HAP-1 (cell line): ENCODE results near the gene CTSW.
A peak's percentile ranks its signal among the peaks of the same experiment; 100 is the strongest.
"Not testable (repeated sequence)": the region's sequence is repeated elsewhere in the genome, so short reads cannot be mapped to it uniquely, and the experiment has no call there.

ENCODE experiments used
- DNase-seq, 2 experiments: peaks; one replicate each; pipeline ENCODE4 v3.0.0-alpha.2; 2016 to 2020; ENCODE audit warnings: low spot score in 2 of 2
- H3K27me3 ChIP-seq: fragments of 250-450 bp; sonication (Bioruptor Pico); 2 replicates; pipeline ENCODE4 v1.5.1; 2020; ENCODE audit warnings: low read depth, mild to moderate bottlenecking, moderate library complexity
- H3K36me3 ChIP-seq: fragments of 250-450 bp; sonication (Bioruptor Pico); replicated peaks from 2 replicates; pipeline ENCODE4 v1.5.1; 2020; ENCODE audit warnings: mild to moderate bottlenecking
- H3K4me1 ChIP-seq: fragments of 250-450 bp; sonication (Bioruptor Pico); 2 replicates; pipeline ENCODE4 v1.5.1; 2020; ENCODE audit warnings: mild to moderate bottlenecking
- H3K4me3 ChIP-seq: fragments of 250-450 bp; sonication (Bioruptor Pico); 2 replicates; pipeline ENCODE4 v1.5.1; 2020; ENCODE audit warnings: mild to moderate bottlenecking, moderate library complexity
- H3K9me3 ChIP-seq: fragments of 250-450 bp; sonication (Bioruptor Pico); 2 replicates; pipeline ENCODE4 v1.5.1; 2020; ENCODE audit warnings: mild to moderate bottlenecking, moderate library complexity
- in situ Hi-C: fragments of 300-500 bp; cut with MboI; formaldehyde crosslinking; loops from 3 replicates; pipeline ENCODE4 v1.14.3; 2020; ENCODE audit warnings: low sequenced_read_pairs, inconsistent platforms, mixed read lengths

The CTSW gene, protein sequence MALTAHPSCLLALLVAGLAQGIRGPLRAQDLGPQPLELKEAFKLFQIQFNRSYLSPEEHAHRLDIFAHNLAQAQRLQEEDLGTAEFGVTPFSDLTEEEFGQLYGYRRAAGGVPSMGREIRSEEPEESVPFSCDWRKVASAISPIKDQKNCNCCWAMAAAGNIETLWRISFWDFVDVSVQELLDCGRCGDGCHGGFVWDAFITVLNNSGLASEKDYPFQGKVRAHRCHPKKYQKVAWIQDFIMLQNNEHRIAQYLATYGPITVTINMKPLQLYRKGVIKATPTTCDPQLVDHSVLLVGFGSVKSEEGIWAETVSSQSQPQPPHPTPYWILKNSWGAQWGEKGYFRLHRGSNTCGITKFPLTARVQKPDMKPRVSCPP

DNA sequence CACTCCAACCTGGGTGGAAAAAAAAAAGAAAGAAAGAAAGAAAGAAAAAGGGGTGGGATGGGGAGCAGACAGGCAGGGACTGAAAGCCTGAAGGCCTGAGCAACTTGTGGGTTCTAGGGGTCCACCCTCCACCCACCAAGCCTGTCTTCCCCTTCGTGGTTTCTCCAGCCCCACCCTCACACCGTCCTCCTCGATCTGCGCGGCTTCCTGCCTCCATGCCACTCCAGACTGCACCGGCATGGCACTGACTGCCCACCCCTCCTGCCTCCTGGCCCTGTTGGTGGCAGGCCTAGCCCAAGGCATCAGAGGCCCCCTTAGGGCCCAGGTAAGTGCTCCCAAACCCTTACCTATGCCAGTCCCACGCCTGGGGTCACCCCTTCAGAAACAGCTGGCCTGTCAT is at the start of gene CTSW:
TSS of gene CTSW (plus strand) at position 221 of the 400 bp plus-strand sequence. CDS start at position 239, 18 bp downstream.
- Histone ChIP-seq H3K27me3 (no peaks in the 10 kb centered on the region), H3K9me3 (no peaks in the 10 kb centered on the region), H3K4me1 (no peaks in the 10 kb centered on the region), H3K36me3 (peaks cover 26% of the 10 kb centered on the region), H3K4me3 (no peak within 1 kb of the TSS)
- in situ Hi-C loops: loop anchor here (5.0 kb wide), 1 partner anchor 108 kb away; no protein-coding TSS in a partner anchor
- DNase-seq: no peak

DNA sequence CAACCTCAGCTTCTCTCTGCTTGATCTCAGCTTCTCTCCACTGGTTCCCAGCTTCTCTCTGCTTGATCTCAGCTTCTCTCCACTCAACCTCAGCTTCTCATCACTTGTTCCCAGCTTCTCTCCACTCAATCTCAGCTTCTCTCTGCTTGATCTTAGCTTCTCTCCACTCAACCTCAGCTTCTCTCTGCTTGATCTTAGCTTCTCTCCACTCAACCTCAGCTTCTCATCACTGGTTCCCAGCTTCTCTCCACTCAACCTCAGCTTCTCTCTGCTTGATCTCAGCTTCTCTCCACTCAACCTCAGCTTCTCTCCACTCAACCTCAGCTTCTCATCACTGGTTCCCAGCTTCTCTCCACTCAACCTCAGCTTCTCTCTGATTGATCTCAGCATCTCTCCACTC is 47.4 kb upstream of the CTSW start:
- H3K36me3 ChIP-seq, in situ Hi-C loops, H3K9me3 ChIP-seq, H3K27me3 ChIP-seq, DNase-seq, H3K4me3 ChIP-seq: not testable (repeated sequence)
- peaks cover 12% of the 10 kb centered on the region for H3K4me1 ChIP-seq

DNA sequence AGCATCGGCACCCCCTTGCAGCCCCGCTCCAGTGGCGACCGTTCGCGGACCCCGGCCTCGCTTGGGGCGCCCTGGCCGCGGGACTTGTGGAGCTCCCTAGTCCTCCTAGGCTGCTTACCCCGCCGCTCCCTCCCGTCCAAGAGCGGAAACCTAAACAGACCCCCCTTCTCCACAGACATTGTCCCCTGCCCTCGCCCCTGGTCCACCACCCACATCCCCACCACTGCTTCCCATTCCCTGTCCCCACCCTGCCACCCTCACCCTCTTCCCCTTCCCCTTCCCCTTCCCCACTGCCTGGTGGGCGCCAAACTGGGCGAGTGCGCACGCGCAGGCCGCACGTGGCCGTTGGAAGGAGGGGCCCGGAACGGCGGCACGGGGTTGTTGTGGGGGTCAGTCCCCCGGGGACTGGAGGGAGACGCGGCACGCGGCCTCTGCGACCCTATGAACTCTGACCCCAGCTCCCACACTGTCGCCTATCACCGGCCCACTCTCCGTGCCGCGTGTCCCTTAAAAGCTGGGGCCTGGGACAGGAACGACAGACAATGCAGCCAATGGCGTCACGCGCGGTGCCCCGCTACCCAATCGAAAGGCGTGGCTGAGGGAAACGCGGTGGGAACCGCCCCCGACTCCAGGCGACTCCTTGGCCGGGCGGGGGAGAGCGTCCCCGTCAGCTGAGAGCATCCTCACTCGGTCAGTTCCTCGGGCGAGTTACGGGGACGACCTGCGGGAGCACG is 46.2 kb upstream of the CTSW start, which contains the start of gene SNX32:
TSS of gene SNX32 (plus strand) at position 667 of the 734 bp plus-strand sequence. CDS start 103 bp downstream, outside the sequence.
- peaks cover 12% of the 10 kb centered on the region for H3K4me1 ChIP-seq
- DNase-seq: peak; percentile 89 to 97
- H3K27me3 ChIP-seq: peaks cover 9% of the 10 kb centered on the region
- peaks cover 3% of the 10 kb centered on the region; the same call in 1 of the 2 replicates for H3K9me3 ChIP-seq
- H3K4me3 ChIP-seq: peak within 1 kb of the TSS; percentile 42
- in situ Hi-C loops: no loop called here
- no peaks in the 10 kb centered on the region for H3K36me3 ChIP-seq

- H3K4me3 ChIP-seq: peak overlapping the region; percentile 42
- H3K9me3 ChIP-seq: peaks cover 3% of the 10 kb centered on the region; the same call in 1 of the 2 replicates
- in situ Hi-C loops: no loop called here
Measured at GRCh38 chr11:65834202-65834601, 45.4 kb upstream of the CTSW start.

GRCh38 chr11:65842144-65842543 is 37.5 kb upstream of the CTSW start:
- no peaks in the 10 kb centered on the region for H3K4me1 ChIP-seq
- no peak for DNase-seq
- H3K36me3 ChIP-seq: no peaks in the 10 kb centered on the region
- in situ Hi-C loops: no loop called here
- no peak overlapping the region for H3K4me3 ChIP-seq
- no peaks in the 10 kb centered on the region for H3K27me3 ChIP-seq
- H3K9me3 ChIP-seq: no peaks in the 10 kb centered on the region; the same call in 1 of the 2 replicates

More at GRCh38 chr11:65834202-65834601, 45.4 kb upstream of the CTSW start:
- H3K27me3 ChIP-seq: peaks cover 9% of the 10 kb centered on the region
- no peak for DNase-seq
- H3K4me1 ChIP-seq: peaks cover 12% of the 10 kb centered on the region
- no peaks in the 10 kb centered on the region for H3K36me3 ChIP-seq

DNA sequence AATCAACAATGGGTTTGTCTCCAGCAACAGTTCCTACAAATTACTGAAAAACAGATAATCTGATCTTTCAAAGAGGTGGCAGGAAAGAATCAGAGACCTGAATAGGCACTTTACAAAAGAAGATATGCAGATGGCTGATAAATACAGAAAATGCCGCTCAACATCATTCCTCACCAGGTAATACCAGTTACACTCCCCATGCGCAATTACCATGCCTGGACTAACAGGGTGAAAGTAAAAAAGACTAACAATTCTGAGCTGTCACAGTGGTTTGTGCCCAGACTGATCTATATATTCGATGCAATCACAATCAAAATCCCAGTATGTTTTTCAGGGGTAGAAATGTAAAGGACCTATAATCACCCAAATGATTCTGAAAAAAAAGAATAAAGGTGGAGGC is 35.8 kb upstream of the CTSW start:
- Histone ChIP-seq H3K4me3 (no peak overlapping the region), H3K4me1 (no peaks in the 10 kb centered on the region)
- in situ Hi-C loops: no loop called here

DNA sequence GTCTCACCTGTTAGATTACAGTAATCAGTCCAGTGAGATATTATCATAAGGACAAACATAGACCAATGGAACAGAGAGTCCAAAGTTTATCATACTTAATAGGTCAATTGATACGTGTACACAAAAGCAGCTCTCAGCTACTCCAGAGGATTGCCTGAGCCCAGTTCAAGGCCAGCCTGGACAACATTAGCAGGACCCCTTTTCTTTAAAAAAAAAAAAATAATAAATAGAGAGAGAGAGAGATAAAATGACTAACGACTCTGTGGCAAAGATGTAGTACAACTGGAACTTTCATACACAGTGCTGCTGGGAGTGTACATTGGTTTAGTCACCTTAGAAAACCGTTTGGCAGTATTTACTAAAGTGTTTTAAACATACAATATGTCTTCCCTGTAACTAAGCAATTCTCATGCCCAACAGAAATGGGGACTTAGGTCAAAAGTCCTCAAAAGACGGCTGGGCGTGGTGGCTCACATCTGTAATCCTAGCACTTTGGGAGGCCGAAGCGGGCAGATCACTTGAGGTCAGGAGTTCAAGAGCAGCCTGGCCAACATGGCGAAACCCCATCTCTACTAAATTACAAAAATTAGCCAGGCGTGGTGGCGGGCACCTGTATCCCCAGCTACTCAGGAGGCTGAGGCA is 35.3 kb upstream of the CTSW start:
- no peaks in the 10 kb centered on the region for H3K27me3 ChIP-seq
- H3K9me3 ChIP-seq: no peaks in the 10 kb centered on the region; the same call in 1 of the 2 replicates
- in situ Hi-C loops: no loop called here
- DNase-seq: no peak
- no peaks in the 10 kb centered on the region for H3K4me1 ChIP-seq
- H3K4me3 ChIP-seq: no peak overlapping the region
- H3K36me3 ChIP-seq: no peaks in the 10 kb centered on the region

More for the DNA sequence above, 35.8 kb upstream of the CTSW start:
- no peaks in the 10 kb centered on the region for H3K36me3 ChIP-seq
- H3K9me3 ChIP-seq: no peaks in the 10 kb centered on the region; the same call in 1 of the 2 replicates
- DNase-seq: no peak
- no peaks in the 10 kb centered on the region for H3K27me3 ChIP-seq

DNA sequence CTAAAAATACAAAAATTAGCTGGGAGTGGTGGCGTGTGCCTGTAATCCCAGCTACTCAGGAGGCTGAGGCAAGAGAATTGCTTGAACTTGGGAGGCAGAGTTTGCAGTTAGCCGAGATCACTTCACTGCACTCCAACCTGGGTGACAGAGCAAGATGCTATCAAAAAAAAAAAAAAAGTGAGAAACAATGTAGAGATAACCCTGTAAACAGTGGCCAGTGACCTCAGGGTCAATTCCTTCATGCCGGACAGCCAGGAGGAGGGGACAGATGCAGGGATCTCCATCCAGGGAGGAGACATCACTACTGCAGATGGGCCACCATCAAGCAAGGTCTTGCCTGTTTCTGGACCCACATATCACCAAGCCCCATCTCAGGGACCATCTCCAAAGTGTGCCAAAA is 31.9 kb upstream of the CTSW start:
- H3K27me3 ChIP-seq: no peaks in the 10 kb centered on the region
- peaks cover 8% of the 10 kb centered on the region for H3K9me3 ChIP-seq
- no peak overlapping the region for H3K4me3 ChIP-seq
- no peaks in the 10 kb centered on the region for H3K4me1 ChIP-seq
- peaks cover 13% of the 10 kb centered on the region for H3K36me3 ChIP-seq
- in situ Hi-C loops: no loop called here
- DNase-seq: no peak

- H3K4me1 ChIP-seq, DNase-seq, H3K4me3 ChIP-seq, in situ Hi-C loops, H3K9me3 ChIP-seq, H3K27me3 ChIP-seq: not testable (repeated sequence)
- H3K36me3 ChIP-seq: peaks cover 21% of the 10 kb centered on the region
Measured at GRCh38 chr11:65848693-65849092, 30.9 kb upstream of the CTSW start.

GRCh38 chr11:65849366-65849765 is 30.3 kb upstream of the CTSW start:
- Histone ChIP-seq H3K36me3 (peaks cover 28% of the 10 kb centered on the region), H3K4me3 (no peak overlapping the region), H3K9me3 (peaks cover 8% of the 10 kb centered on the region), H3K27me3 (no peaks in the 10 kb centered on the region), H3K4me1 (no peaks in the 10 kb centered on the region)
- in situ Hi-C loops: no loop called here
- DNase-seq: no peak

- H3K4me3 ChIP-seq: no peak overlapping the region
- H3K4me1 ChIP-seq: no peaks in the 10 kb centered on the region
- peaks cover 8% of the 10 kb centered on the region for H3K9me3 ChIP-seq
- H3K36me3 ChIP-seq: peaks cover 32% of the 10 kb centered on the region
- no peak for DNase-seq
- in situ Hi-C loops: no loop called here
- no peaks in the 10 kb centered on the region for H3K27me3 ChIP-seq
Measured at GRCh38 chr11:65849771-65850216, 29.8 kb upstream of the CTSW start.

- no peak for DNase-seq
- in situ Hi-C loops: no loop called here
Measured at GRCh38 chr11:65850217-65851082, 29.2 kb upstream of the CTSW start.

More at GRCh38 chr11:65850217-65851082, 29.2 kb upstream of the CTSW start:
- Histone ChIP-seq H3K36me3 (peaks cover 39% of the 10 kb centered on the region), H3K27me3 (no peaks in the 10 kb centered on the region), H3K4me1 (no peaks in the 10 kb centered on the region), H3K9me3 (peaks cover 8% of the 10 kb centered on the region), H3K4me3 (no peak overlapping the region)
